GM19452 (cell line): Measurements from ENCODE around the gene SEBOX.

ENCODE experiments used
- ATAC-seq: cut with Tn5 transposase; IDR thresholded peaks from one replicate; pipeline ENCODE4 v1.9.1; 2021; ENCODE audit not compliant: unreplicated experiment

The SEBOX gene

GRCh38 chr17:28394337-28395116 lies 29.5 kb upstream of the SEBOX start:
- ATAC-seq, result no peak

- ATAC-seq, result no peak
Observed at GRCh38 chr17:28392491-28392890, 27.5 kb upstream of the SEBOX start.

- ATAC-seq, result no peak
Observed at GRCh38 chr17:28391401-28391800, 26.4 kb upstream of the SEBOX start.

- ATAC-seq, result no peak
Observed at GRCh38 chr17:28390984-28391383, 26.0 kb upstream of the SEBOX start.

- no peak for ATAC-seq
Observed at GRCh38 chr17:28390563-28390962, 25.6 kb upstream of the SEBOX start.

GRCh38 chr17:28390141-28390540 lies 25.1 kb upstream of the SEBOX start:
- no peak for ATAC-seq

GRCh38 chr17:28388106-28388505 lies 23.1 kb upstream of the SEBOX start:
- no peak for ATAC-seq

GRCh38 chr17:28386391-28386790 lies 21.4 kb upstream of the SEBOX start:
- no peak for ATAC-seq

GRCh38 chr17:28385406-28385805 lies 20.4 kb upstream of the SEBOX start:
- ATAC-seq, result no peak

- no peak for ATAC-seq
Observed at GRCh38 chr17:28385037-28385400, 20.0 kb upstream of the SEBOX start.

GRCh38 chr17:28384281-28385036 lies 19.5 kb upstream of the SEBOX start:
- ATAC-seq, result no peak

- ATAC-seq, result no peak
Observed at GRCh38 chr17:28381141-28381825, 16.3 kb upstream of the SEBOX start.

- no peak for ATAC-seq
Observed at GRCh38 chr17:28379814-28380801, 15.1 kb upstream of the SEBOX start.

GRCh38 chr17:28372945-28373274 lies 7.9 kb upstream of the SEBOX start:
- no peak for ATAC-seq

- no peak for ATAC-seq
Observed at GRCh38 chr17:28372203-28372944, 7.4 kb upstream of the SEBOX start.

GRCh38 chr17:28371245-28372202 lies 6.5 kb upstream of the SEBOX start, which contains the start of gene SARM1:
Gene SARM1, plus strand, starts transcription at chr17:28371694. Its CDS starts 339 bp downstream, at chr17:28372033.
- no peak for ATAC-seq

- no peak for ATAC-seq
Observed at GRCh38 chr17:28370744-28371103, 5.7 kb upstream of the SEBOX start.

- no peak for ATAC-seq
Observed at GRCh38 chr17:28370035-28370743, 5.2 kb upstream of the SEBOX start, which contains the start of gene VTN. Gene VTN, minus strand, starts transcription at chr17:28370307. Its CDS starts 104 bp downstream, at chr17:28370203.
